ENCODE measurements around the gene MAD1L1. TPM values are rescaled to one million over a fixed set of nuclear protein-coding genes. Genes with fewer than 3 reads are reported as not detected.

The MAD1L1 gene
- total RNA-seq, 2 experiments from 2014 or later, result 40.0 to 44.7 TPM

GRCh38 chr7:1920881-1921280 is 311.9 kb downstream of the MAD1L1 start:
- no peak for TF ChIP-seq CTCF (IDR thresholded peaks at IDR 0.05)
- ChIA-PET CTCF (no interaction called here), POLR2A (interaction anchor here (0.7 kb wide), 1 partner anchor 19 kb away, joined by 3 read pairs; no protein-coding TSS in a partner anchor)
- H3K4me3 Mint-ChIP-seq, result peak overlapping the region; percentile 66
- H3K27ac Mint-ChIP-seq, result peak overlapping the region; percentile 41
- H3K4me1 Mint-ChIP-seq (ENCODE audit: low read depth), result peaks cover 72% of the 10 kb centered on the region
- no peak for DNase-seq
- no peaks in the 10 kb centered on the region for H3K9me3 Mint-ChIP-seq
- intact Hi-C loops (cut with micrococcal nuclease), result loop anchor here (10.0 kb wide), 1 partner anchor 114 kb away; no protein-coding TSS in a partner anchor
- peaks cover 1% of the 10 kb centered on the region for H3K27me3 Mint-ChIP-seq
- H3K36me3 Mint-ChIP-seq (ENCODE audit: low read depth), result peaks cover 7% of the 10 kb centered on the region
- ATAC-seq, result no peak

GRCh38 chr7:1920266-1920681 is 312.5 kb downstream of the MAD1L1 start:
- POLR2A ChIA-PET, result interaction anchor here (0.7 to 1.3 kb wide), 3 partner anchors 19 to 51 kb away, joined by 3 to 5 read pairs (median 3); no protein-coding TSS in a partner anchor
- H3K4me3 Mint-ChIP-seq, result peak overlapping the region; percentile 66
- CTCF ChIA-PET, result interaction anchor here (0.7 kb wide), 1 partner anchor 341 kb away, joined by 3 read pairs; no protein-coding TSS in a partner anchor
- peaks cover 66% of the 10 kb centered on the region for H3K4me1 Mint-ChIP-seq (ENCODE audit: low read depth)
- intact Hi-C loops (cut with micrococcal nuclease), result loop anchor here (10.0 kb wide), 1 partner anchor 115 kb away; no protein-coding TSS in a partner anchor
- no peak for TF ChIP-seq CTCF (IDR thresholded peaks at IDR 0.05)
- peaks cover 1% of the 10 kb centered on the region for H3K27me3 Mint-ChIP-seq
- DNase-seq (peak; percentile 66), ATAC-seq (peak; percentile 60)
- H3K27ac Mint-ChIP-seq, result peak overlapping the region; percentile 41
- H3K36me3 Mint-ChIP-seq (ENCODE audit: low read depth), result peaks cover 7% of the 10 kb centered on the region
- H3K9me3 Mint-ChIP-seq, result no peaks in the 10 kb centered on the region

GRCh38 chr7:1919539-1920265 is 313.0 kb downstream of the MAD1L1 start:
- peaks cover 60% of the 10 kb centered on the region for H3K4me1 Mint-ChIP-seq (ENCODE audit: low read depth)
- ChIA-PET POLR2A (interaction anchor here (0.7 to 1.3 kb wide), 3 partner anchors 20 to 50 kb away, joined by 3 to 5 read pairs (median 3); no protein-coding TSS in a partner anchor), CTCF (interaction anchor here (0.7 kb wide), 1 partner anchor 341 kb away, joined by 3 read pairs; no protein-coding TSS in a partner anchor)
- no peak for TF ChIP-seq CTCF (IDR thresholded peaks at IDR 0.05)
- H3K36me3 Mint-ChIP-seq (ENCODE audit: low read depth), result peaks cover 7% of the 10 kb centered on the region
- ATAC-seq (peak; percentile 32), DNase-seq (no peak)
- peak overlapping the region; percentile 66 for H3K4me3 Mint-ChIP-seq
- peaks cover 1% of the 10 kb centered on the region for H3K27me3 Mint-ChIP-seq
- peak overlapping the region; percentile 41 for H3K27ac Mint-ChIP-seq
- intact Hi-C loops (cut with micrococcal nuclease), result loop anchor here (10.0 kb wide), 1 partner anchor 115 kb away; no protein-coding TSS in a partner anchor
- no peaks in the 10 kb centered on the region for H3K9me3 Mint-ChIP-seq

- Mint-ChIP-seq H3K9me3 (no peaks in the 10 kb centered on the region), H3K27me3 (peaks cover 1% of the 10 kb centered on the region), H3K4me3 (no peak overlapping the region), H3K4me1 (ENCODE audit: low read depth) (peaks cover 53% of the 10 kb centered on the region), H3K27ac (no peak overlapping the region), H3K36me3 (ENCODE audit: low read depth) (peaks cover 3% of the 10 kb centered on the region)
- CTCF ChIA-PET, result no interaction called here
- no peak for TF ChIP-seq CTCF (IDR thresholded peaks at IDR 0.05)
- DNase-seq, result no peak
- no peak for ATAC-seq
- POLR2A ChIA-PET, result interaction anchor here (0.9 to 1.3 kb wide), 2 partner anchors 21 to 49 kb away, joined by 3 to 5 read pairs; no protein-coding TSS in a partner anchor
- intact Hi-C loops (cut with micrococcal nuclease), result no loop called here
Measured at GRCh38 chr7:1918881-1919525, 313.7 kb downstream of the MAD1L1 start.

Data from activated CD8-positive, alpha-beta T cell treated with anti-CD3 and anti-CD28 coated beads for 36 hours (primary cell).